Panc1 (cell line): Measurements from ENCODE around the gene INPP5E. TPM values are rescaled to one million over a fixed set of nuclear protein-coding genes. Genes with fewer than 3 reads are reported as not detected.
A peak's percentile ranks its signal among the peaks of the same experiment; 100 is the strongest.

Experiments used
- ATAC-seq: fragments of 200-7000 bp; cut with Tn5 transposase; 2 replicates; pipeline ENCODE4 v1.9.1; 2020; ENCODE audit warnings: mild to moderate bottlenecking, moderate library complexity
- BruUV-seq: library from RNA; stranded (reverse); fragments of 400-500 nt; replicated peaks from 2 replicates; lab custom pipeline; 2021; lab: Mats Ljungman, UMichigan
- CTCF ChIA-PET: fragments of 300-600 bp; sonication (Branson Sonifier 250); formaldehyde crosslinking; loops from one replicate; lab custom pipeline; 2022; ENCODE audit warnings: antibody characterized with exemption; lab: Charles Lee
- POLR2A ChIA-PET: fragments of 300-600 bp; sonication (Branson Sonifier 250); formaldehyde crosslinking; loops from one replicate; lab custom pipeline; 2022; ENCODE audit warnings: antibody characterized with exemption; lab: Charles Lee
- DNase-seq: peaks from one replicate; pipeline ENCODE4 v3.0.0-alpha.2; 2010; ENCODE audit warnings: low read depth, low spot score
- H3K27ac ChIP-seq: 2 replicates; pipeline ENCODE4 v1.5.1; 2011; ENCODE audit warnings: mild to moderate bottlenecking, low read length, inconsistent platforms
- H3K27me3 ChIP-seq: fragments of 200-500 bp; sonication (Bioruptor generic); 2 replicates; pipeline ENCODE4 v1.6.0; 2014; ENCODE audit warnings: low read length, inconsistent platforms; ENCODE audit not compliant: control insufficient read depth, insufficient read depth
- H3K36me3 ChIP-seq: fragments of 200-500 bp; sonication (Bioruptor generic); 2 replicates; pipeline ENCODE4 v1.5.1; 2014; ENCODE audit warnings: inconsistent platforms, mild to moderate bottlenecking, low read length, moderate library complexity; ENCODE audit not compliant: control insufficient read depth, insufficient read depth
- H3K4me1 ChIP-seq: 2 replicates; pipeline ENCODE4 v1.5.1; 2011; ENCODE audit warnings: inconsistent platforms, mild to moderate bottlenecking, low read length, moderate library complexity; ENCODE audit not compliant: control insufficient read depth, insufficient read depth
- H3K4me3 ChIP-seq, 2 experiments: 2 replicates each; pipeline ENCODE4 v1.5.1; 2011 to 2012; ENCODE audit warnings: low read depth in 2 of 2, low read length in 2 of 2, mild to moderate bottlenecking in 2 of 2, inconsistent platforms in 1 of 2, moderate library complexity in 1 of 2
- H3K9me3 ChIP-seq: fragments of 200-500 bp; sonication (Bioruptor generic); 2 replicates; pipeline ENCODE4 v1.5.1; 2014; ENCODE audit warnings: low read depth, mild to moderate bottlenecking, inconsistent platforms, low read length, moderate library complexity; ENCODE audit not compliant: control insufficient read depth, insufficient read depth
- CTCF ChIP-seq: fragments of 450-650 bp; IDR thresholded peaks from 2 replicates; pipeline ENCODE4 v1.5.1; 2017; ENCODE audit warnings: mild to moderate bottlenecking
- POLR2AphosphoS5 ChIP-seq: IDR thresholded peaks from 2 replicates; pipeline ENCODE4 v1.6.1; 2012; ENCODE audit warnings: mild to moderate bottlenecking, low read depth, low read length, moderate library complexity
- REST ChIP-seq, 2 experiments: IDR thresholded peaks; 2 replicates each; pipeline ENCODE4 v1.6.1; 2011 to 2012; ENCODE audit warnings: low read depth in 2 of 2, control low read depth in 1 of 2, low read length in 1 of 2, mild to moderate bottlenecking in 1 of 2, moderate library complexity in 1 of 2; ENCODE audit not compliant: insufficient read depth in 1 of 2
- SIN3A ChIP-seq: IDR thresholded peaks from 2 replicates; pipeline ENCODE4 v1.6.1; 2012; ENCODE audit warnings: low read depth, mild to moderate bottlenecking, low read length, moderate library complexity, borderline replicate concordance; ENCODE audit not compliant: insufficient read depth
- TCF7L2 ChIP-seq: IDR thresholded peaks from 2 replicates; pipeline ENCODE4 v1.6.1; 2011; ENCODE audit warnings: mild to moderate bottlenecking, low read depth, low read length, inconsistent platforms
- in situ Hi-C: cut with HindIII; loops from 2 replicates; pipeline ENCODE4 v1.10.0; 2016; ENCODE audit warnings: low sequenced_read_pairs, low pct_unique_long_range_greater_than_20kb
- intact Hi-C: fragments of 100-400 bp; cut with micrococcal nuclease; formaldehyde crosslinking; loops from one replicate; pipeline ENCODE4 v1.10.0; 2022; ENCODE audit not compliant: unreplicated experiment
- total RNA-seq: library from RNA; stranded (reverse); gene quantifications from one replicate; pipeline ENCODE4 v1.2.1, GENCODE V29; 2021; ENCODE audit not compliant: unreplicated experiment

Gene INPP5E
- total RNA-seq, 1 experiment from 2014 or later = 14.1 TPM

- in situ Hi-C loops = no loop called here
- no peak for TF ChIP-seq CTCF
- peak; percentile 71; the same call in 1 of the 2 replicates for TF ChIP-seq SIN3A
- TF ChIP-seq TCF7L2 = no peak
- TF ChIP-seq REST (IDR thresholded peaks at IDR 0.05; ENCODE audit: insufficient read depth in 1 of 2, low read depth in 2 of 2, low read length in 1 of 2) = no peak
- TF ChIP-seq POLR2AphosphoS5 = peak; percentile 85
Observed at GRCh38 chr9:136410500-136411287, 29.0 kb downstream of the INPP5E start, which contains the start of the genes ENTR1 and PMPCA. ENTR1 (minus strand) TSS chr9:136410614; CDS start chr9:136410397, 217 bp downstream. PMPCA (plus strand) TSS chr9:136410658; CDS start chr9:136410669, 11 bp downstream.

GRCh38 chr9:136409557-136410455 lies 29.8 kb downstream of the INPP5E start:
- TF ChIP-seq SIN3A = peak; percentile 44; the same call in 1 of the 2 replicates
- TF ChIP-seq POLR2AphosphoS5 = no peak
- DNase-seq (no peak), ATAC-seq (peak; percentile 43)
- Histone ChIP-seq H3K27ac (peak overlapping the region; percentile 89), H3K4me1 (peaks cover 6% of the 10 kb centered on the region), H3K27me3 (no peaks in the 10 kb centered on the region), H3K9me3 (no peaks in the 10 kb centered on the region), H3K36me3 (peaks cover 11% of the 10 kb centered on the region), H3K4me3 (peak overlapping the region; percentile 65 to 93)
- ChIA-PET POLR2A (no interaction called here), CTCF (no interaction called here)
- no TSS peak for BruUV-seq
- intact Hi-C loops (no loop called here), in situ Hi-C loops (no loop called here)

More at GRCh38 chr9:136410500-136411287, 29.0 kb downstream of the INPP5E start, which contains the start of the genes ENTR1 and PMPCA:
- intact Hi-C loops = no loop called here
- Histone ChIP-seq H3K4me1 (peaks cover 6% of the 10 kb centered on the region), H3K9me3 (no peaks in the 10 kb centered on the region), H3K27me3 (no peaks in the 10 kb centered on the region), H3K36me3 (peaks cover 11% of the 10 kb centered on the region), H3K4me3 (peak within 1 kb of the TSS; percentile 87 to 93), H3K27ac (peak within 1 kb of the TSS; percentile 89)
- BruUV-seq = no TSS peak
- DNase-seq = peak; percentile 33
- POLR2A ChIA-PET = no interaction called here
- CTCF ChIA-PET = no interaction called here
- peak; percentile 93 for ATAC-seq
